Measurements from ENCODE around the gene PRKCB.

DNA sequence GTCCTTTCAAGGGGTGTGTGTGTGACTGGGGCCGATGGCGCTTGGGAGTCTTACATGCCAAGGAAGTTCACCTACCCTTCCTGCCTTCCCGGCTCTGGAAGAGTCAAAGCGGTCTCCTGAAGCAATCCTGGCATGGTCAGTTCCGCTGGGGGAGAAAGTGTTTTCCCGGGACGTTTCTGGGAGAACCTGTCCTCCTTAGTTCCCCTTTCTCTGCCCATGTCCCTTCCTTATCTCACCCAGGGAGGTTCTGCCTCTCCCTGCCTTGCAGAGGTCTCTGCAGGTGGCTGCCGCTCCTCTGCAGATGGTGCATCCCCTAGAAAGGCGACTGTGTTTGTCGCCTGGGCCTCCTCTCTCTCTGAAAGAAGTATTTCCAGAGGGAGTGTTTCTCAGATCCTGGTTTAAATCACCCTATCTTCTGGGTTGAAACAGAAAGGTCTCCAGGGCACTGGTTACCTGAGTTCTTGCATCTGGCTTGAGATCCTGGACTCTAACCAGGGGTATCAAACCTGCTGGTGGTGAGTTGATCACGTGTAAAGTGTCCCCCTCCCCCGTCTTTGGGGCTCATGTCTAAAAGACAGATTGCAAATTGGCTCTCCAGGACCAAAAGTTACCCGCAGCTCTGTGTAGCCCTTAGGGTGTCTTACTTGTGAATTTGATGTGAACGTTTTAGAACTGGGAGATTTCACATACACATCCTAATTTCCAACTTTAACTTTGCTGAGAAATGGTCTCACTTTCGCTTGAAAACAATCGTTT lies 1.9 kb downstream of the PRKCB start:
- TF ChIP-seq SPI1 (IDR thresholded peaks at IDR 0.05; ENCODE audit: borderline replicate concordance, low read depth) (no peak), POLR2AphosphoS5 (IDR thresholded peaks at IDR 0.05; ENCODE audit: low read depth) (no peak)
- TF ChIP-seq, protein P1, sequence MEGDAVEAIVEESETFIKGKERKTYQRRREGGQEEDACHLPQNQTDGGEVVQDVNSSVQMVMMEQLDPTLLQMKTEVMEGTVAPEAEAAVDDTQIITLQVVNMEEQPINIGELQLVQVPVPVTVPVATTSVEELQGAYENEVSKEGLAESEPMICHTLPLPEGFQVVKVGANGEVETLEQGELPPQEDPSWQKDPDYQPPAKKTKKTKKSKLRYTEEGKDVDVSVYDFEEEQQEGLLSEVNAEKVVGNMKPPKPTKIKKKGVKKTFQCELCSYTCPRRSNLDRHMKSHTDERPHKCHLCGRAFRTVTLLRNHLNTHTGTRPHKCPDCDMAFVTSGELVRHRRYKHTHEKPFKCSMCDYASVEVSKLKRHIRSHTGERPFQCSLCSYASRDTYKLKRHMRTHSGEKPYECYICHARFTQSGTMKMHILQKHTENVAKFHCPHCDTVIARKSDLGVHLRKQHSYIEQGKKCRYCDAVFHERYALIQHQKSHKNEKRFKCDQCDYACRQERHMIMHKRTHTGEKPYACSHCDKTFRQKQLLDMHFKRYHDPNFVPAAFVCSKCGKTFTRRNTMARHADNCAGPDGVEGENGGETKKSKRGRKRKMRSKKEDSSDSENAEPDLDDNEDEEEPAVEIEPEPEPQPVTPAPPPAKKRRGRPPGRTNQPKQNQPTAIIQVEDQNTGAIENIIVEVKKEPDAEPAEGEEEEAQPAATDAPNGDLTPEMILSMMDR (IDR thresholded peaks at IDR 0.05; ENCODE audit: insufficient read depth, low read length): no peak
- TF ChIP-seq, protein P2, sequence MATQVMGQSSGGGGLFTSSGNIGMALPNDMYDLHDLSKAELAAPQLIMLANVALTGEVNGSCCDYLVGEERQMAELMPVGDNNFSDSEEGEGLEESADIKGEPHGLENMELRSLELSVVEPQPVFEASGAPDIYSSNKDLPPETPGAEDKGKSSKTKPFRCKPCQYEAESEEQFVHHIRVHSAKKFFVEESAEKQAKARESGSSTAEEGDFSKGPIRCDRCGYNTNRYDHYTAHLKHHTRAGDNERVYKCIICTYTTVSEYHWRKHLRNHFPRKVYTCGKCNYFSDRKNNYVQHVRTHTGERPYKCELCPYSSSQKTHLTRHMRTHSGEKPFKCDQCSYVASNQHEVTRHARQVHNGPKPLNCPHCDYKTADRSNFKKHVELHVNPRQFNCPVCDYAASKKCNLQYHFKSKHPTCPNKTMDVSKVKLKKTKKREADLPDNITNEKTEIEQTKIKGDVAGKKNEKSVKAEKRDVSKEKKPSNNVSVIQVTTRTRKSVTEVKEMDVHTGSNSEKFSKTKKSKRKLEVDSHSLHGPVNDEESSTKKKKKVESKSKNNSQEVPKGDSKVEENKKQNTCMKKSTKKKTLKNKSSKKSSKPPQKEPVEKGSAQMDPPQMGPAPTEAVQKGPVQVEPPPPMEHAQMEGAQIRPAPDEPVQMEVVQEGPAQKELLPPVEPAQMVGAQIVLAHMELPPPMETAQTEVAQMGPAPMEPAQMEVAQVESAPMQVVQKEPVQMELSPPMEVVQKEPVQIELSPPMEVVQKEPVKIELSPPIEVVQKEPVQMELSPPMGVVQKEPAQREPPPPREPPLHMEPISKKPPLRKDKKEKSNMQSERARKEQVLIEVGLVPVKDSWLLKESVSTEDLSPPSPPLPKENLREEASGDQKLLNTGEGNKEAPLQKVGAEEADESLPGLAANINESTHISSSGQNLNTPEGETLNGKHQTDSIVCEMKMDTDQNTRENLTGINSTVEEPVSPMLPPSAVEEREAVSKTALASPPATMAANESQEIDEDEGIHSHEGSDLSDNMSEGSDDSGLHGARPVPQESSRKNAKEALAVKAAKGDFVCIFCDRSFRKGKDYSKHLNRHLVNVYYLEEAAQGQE (IDR thresholded peaks at IDR 0.05; ENCODE audit: insufficient replicate concordance, low read depth): no peak

Data from HL-60 (cell line).